ENCODE data around the gene CSGALNACT2.

CSGALNACT2 gene

DNA sequence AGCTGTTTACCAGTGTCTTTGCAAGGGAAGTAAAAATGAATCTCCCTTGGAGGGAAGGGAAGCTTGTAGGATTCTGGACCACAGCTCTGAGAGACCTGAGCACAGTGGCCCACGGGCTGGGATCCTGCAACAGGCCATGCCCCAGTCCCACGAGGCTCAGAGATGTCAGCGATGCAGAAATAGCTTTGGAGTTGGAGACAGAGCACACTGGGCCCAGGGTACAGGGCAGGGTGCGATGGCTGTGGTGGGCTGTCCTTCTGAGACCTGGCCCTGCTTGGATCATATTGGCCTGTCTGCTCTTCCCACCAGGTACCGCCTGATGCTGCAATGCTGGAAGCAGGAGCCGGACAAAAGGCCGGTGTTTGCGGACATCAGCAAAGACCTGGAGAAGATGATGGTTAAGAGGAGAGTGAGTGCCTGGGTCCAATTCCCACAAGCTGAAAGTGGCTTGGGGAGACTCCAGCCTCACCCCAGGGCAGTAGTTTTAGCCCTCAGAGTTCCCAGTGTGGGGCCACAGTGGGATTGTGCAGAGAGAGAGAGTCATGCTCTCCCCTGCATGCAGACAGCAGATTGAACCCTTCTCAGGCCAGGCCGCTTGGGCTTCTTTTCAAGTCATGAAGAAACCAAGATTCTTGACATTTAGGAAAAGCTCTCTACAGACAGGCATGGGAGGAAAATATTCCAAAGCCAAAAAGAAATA lies 13.5 kb upstream of the CSGALNACT2 start:
- no peak for DNase-seq

GRCh38 chr10:43125274-43125845 lies 12.9 kb upstream of the CSGALNACT2 start:
- no peak for DNase-seq

GRCh38 chr10:43125881-43126731 lies 12.1 kb upstream of the CSGALNACT2 start:
- DNase-seq: no peak

- DNase-seq: no peak
These were observed 11.4 kb upstream of the CSGALNACT2 start for GRCh38 chr10:43126759-43127424.

- no peak for DNase-seq
These were observed 10.8 kb upstream of the CSGALNACT2 start for GRCh38 chr10:43127442-43127841.

- DNase-seq: no peak
These were observed 9.9 kb upstream of the CSGALNACT2 start for GRCh38 chr10:43128331-43128730.

DNA sequence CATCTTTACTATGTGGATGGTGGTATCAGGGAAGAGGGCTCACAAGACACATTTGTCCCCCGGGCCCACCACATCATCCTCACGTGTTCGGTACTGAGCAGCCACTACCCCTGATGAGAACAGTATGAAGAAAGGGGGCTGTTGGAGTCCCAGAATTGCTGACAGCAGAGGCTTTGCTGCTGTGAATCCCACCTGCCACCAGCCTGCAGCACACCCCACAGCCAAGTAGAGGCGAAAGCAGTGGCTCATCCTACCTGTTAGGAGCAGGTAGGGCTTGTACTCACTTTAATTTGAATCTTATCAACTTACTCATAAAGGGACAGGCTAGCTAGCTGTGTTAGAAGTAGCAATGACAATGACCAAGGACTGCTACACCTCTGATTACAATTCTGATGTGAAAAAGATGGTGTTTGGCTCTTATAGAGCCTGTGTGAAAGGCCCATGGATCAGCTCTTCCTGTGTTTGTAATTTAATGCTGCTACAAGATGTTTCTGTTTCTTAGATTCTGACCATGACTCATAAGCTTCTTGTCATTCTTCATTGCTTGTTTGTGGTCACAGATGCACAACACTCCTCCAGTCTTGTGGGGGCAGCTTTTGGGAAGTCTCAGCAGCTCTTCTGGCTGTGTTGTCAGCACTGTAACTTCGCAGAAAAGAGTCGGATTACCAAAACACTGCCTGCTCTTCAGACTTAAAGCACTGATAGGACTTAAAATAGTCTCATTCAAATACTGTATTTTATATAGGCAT lies 9.1 kb upstream of the CSGALNACT2 start:
- peak; percentile 45 for DNase-seq

- DNase-seq: no peak
These were observed 7.5 kb upstream of the CSGALNACT2 start for GRCh38 chr10:43130770-43131171.

- no peak for DNase-seq
These were observed 7.0 kb upstream of the CSGALNACT2 start for GRCh38 chr10:43131256-43131655.

- DNase-seq: no peak
These were observed 6.3 kb upstream of the CSGALNACT2 start for GRCh38 chr10:43131906-43132305.

DNA sequence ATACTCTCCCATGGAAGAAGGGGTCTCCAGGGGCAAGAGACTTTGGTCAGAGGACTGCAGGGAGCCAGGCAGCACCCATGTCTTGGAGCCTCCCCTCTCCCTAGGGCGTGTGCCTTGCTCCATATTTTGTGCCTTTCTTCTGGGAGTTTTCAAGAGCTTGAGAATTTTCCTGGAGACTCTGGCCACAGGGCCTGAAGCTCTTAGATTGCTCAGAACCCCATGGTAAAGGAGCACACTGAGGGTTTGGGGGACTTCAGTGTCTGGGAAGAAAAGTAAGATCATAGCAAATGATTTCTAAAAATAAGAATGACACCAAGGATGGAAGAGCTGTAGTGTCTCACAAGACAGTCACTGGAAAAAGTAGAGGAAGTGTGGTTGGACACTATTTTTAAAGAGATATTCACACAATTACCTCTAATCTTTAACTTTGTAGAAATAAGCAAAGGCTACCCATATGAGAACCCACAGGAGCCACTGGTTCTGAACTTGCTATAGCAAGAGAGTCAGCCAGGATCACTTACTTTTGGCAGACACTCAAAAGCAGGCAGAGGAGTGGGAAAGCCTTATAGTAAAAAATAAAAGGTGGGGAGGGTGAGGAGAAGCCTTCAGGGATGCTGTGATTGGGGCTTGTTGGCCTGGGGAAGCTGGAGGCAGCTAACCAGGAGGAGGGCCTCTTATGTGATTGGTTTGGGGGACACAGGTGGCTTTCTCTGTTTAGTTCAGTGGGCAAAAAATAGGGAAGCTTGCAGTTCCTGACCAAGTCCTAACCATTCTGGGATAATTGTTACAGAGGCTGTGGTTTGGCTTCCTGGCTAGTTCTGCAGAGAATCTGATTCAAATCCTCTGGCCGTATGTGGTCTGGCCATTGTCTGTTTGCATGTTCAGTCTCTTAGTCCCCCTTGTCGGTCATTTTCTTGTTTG lies 5.1 kb upstream of the CSGALNACT2 start:
- no peak for DNase-seq

- no peak for DNase-seq
These were observed 3.9 kb upstream of the CSGALNACT2 start for GRCh38 chr10:43134126-43134905.

- no peak for DNase-seq
These were observed 3.2 kb upstream of the CSGALNACT2 start for GRCh38 chr10:43135064-43135463.

DNA sequence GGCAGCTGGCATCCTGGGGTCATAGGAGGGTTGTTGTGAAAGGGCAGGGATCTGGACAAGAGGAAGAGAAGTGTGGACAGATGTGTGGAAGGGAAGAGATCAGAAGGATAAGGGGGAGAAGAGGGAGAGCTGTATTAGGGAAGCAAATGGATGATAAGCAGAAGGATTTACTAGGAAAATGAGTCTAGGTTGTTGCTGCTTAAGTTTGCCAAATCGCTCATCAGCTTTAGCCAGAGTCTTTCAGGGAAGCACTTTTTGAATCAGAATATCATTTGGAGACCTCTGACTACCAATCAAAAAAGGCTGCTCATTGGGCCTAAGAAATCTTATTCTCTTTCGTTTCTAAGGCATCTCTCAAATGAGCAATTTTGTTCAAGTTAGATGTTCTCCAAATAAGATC lies 2.6 kb upstream of the CSGALNACT2 start:
- no peak for DNase-seq

- no peak for DNase-seq
These were observed 1.8 kb upstream of the CSGALNACT2 start for GRCh38 chr10:43136432-43136831.

- DNase-seq: no peak
These were observed 1.1 kb upstream of the CSGALNACT2 start for GRCh38 chr10:43136995-43137716.

DNA sequence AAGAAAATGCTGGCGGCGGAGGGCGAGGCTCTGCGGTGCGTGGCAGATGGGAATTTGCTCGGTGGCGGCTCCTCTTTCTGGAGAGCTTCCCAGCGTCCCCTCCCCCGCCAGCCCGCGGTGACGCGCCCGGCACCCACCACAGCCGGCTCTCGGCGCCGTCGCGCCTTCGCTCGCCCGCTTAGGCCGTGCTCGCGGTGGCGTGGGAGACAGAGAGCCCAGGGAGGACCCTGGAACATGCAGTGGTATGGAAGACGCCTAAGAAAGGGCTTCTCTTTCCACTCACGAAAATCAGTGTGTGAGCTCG lies 576 bp upstream of the CSGALNACT2 start:
- no peak for DNase-seq

DNA sequence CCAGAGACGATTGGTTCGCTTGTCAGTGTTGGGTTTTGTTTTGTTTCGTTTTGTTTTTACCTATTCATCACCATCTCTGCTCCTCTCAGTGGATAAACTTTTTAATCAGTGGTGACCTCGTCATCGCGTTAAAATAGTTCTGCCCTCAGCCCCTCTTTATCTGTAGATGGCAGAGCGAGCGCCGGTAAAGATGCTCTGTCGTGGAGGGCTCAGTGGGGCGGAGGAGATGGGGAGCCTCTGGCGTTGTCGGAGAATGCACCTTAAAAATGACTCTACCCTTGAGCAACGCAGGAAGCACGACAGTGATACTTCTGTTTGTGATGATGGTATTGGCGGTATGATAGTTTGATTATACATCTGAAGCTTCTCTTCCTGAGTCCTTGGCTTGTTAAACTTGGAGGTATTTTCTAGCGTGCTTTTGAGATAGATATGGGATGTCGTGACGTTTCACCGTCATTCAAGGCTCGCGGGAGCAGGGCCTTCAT lies 554 bp downstream of the CSGALNACT2 start:
- peak; percentile 63 for DNase-seq

DNA sequence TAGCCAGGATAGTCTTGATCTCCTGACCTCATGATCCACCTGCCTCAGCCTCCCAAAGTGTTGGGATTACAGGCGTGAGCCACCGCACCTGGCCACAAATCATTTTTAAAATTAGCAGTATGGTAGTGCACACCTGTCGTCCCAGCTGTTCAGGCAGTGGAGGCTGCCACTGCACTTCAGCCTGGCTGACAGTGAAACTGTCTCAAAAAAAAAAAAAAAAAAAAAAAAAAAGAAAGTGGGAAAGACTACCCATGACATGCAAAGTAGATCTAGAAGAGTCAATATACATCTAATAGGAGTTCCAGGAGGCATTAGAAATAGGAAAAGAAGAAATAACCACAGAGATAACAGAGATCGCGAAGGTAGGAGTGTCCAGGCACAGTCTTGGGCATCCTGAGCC lies 3.2 kb downstream of the CSGALNACT2 start:
- DNase-seq: no peak

GRCh38 chr10:43145311-43145710 lies 7.1 kb downstream of the CSGALNACT2 start:
- no peak for DNase-seq
